Skeletal muscle satellite cell (primary cell): ENCODE results near the gene KLK11.

Source experiments
- H3K27me3 ChIP-seq: 2 replicates; pipeline ENCODE4 v1.7.0; 2013; ENCODE audit warnings: low read length; ENCODE audit not compliant: control insufficient read depth, insufficient read depth
- H3K36me3 ChIP-seq: 2 replicates; pipeline ENCODE4 v1.7.0; 2013; ENCODE audit warnings: mild to moderate bottlenecking, control low read depth, low read length; ENCODE audit not compliant: insufficient read depth
- H3K4me1 ChIP-seq: 2 replicates; pipeline ENCODE4 v1.7.0; 2013; ENCODE audit warnings: low read length; ENCODE audit not compliant: control insufficient read depth, insufficient read depth
- H3K4me2 ChIP-seq: 2 replicates; pipeline ENCODE4 v1.7.0; 2013; ENCODE audit warnings: mild to moderate bottlenecking, low read length
- H3K4me3 ChIP-seq: 2 replicates; pipeline ENCODE4 v1.7.0; 2013; ENCODE audit warnings: low read length
- H3K9ac ChIP-seq: 2 replicates; pipeline ENCODE4 v1.7.0; 2013; ENCODE audit warnings: mild to moderate bottlenecking, low read depth, low read length, moderate library complexity
- H3K9me3 ChIP-seq: replicated peaks from 2 replicates; pipeline ENCODE4 v1.7.0; 2013; ENCODE audit warnings: mild to moderate bottlenecking, control low read depth, low read length

Gene KLK11

DNA sequence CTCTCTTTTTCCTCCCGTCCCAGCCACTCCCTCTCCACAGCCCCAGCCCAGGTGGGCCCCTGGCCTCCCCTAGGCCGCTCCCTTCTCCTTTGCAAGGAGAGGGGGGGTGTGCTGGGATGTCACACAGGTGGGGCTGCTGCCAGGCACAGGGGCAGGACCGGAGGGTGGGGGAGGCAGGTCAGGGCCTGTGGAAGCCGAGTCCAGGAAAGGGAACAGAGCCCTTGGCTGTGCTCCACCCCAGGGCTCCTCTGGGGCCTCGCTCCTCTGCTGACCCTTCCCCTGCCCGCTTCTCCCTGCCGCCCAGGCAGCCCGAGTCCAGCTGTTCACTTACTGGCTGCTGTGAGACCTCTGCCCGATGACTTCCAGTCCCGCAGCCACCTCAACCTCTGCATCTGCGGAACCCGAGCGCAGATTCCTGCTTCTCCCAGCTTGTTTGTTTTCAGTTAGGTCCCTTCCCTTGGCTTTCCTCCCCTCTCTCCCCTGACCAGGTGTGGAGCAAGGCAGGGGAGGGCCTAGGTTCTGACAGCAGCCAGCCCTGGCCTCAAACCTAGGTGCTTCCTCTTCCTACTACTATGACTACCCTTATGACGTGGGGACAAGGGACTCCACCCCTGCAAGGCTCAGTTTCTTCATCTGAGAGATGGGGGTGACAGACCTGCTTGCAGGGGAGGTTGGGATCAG, 850 bp upstream of the KLK11 start:
- H3K9me3 ChIP-seq: no peaks in the 10 kb centered on the region
- no peak overlapping the region for H3K4me2 ChIP-seq
- no peaks in the 10 kb centered on the region for H3K4me1 ChIP-seq
- no peaks in the 10 kb centered on the region for H3K27me3 ChIP-seq
- no peaks in the 10 kb centered on the region for H3K36me3 ChIP-seq
- H3K4me3 ChIP-seq: no peak overlapping the region
- H3K9ac ChIP-seq: no peak overlapping the region

DNA sequence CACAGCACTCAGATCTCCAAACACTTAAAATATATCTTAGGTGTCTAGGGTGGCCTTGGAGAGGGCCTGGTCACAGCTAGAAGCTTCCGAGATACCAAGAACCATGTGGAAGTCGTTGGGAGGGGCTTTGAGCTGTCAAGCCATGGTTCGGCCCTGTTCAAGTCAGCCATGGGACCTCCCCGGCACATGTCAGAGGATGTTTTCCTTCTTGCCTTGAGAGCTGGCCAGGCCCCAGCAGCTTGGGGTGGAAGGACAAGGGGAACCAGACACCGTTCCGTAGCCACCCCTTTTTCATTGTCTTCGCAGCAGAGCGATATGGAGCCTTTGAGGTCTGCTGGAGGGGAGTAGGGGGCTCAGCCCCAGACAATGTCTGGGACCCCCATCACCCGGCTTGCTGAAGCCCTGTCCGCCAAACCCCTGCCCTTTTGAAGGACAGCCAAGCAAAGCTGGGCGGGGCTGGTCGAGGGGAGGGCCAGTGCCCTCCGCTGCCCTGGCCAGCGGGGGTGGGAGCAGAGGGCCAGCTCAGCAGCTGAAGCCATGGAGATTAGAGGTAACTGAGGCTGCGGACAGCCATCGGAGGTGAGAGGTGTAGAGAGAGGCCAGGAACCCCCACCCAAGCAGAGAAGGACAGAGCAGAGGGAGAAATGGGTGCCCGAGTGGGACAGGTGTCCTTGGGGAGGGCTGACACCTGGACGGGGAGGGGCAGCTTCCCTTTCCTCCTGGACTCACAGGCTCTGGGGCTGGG, 435 bp downstream of the KLK11 start:
- H3K4me2 ChIP-seq: no peak overlapping the region
- no peaks in the 10 kb centered on the region for H3K9me3 ChIP-seq
- no peak overlapping the region for H3K9ac ChIP-seq
- no peak overlapping the region for H3K4me3 ChIP-seq
- H3K4me1 ChIP-seq: no peaks in the 10 kb centered on the region
- no peaks in the 10 kb centered on the region for H3K36me3 ChIP-seq
- H3K27me3 ChIP-seq: no peaks in the 10 kb centered on the region

DNA sequence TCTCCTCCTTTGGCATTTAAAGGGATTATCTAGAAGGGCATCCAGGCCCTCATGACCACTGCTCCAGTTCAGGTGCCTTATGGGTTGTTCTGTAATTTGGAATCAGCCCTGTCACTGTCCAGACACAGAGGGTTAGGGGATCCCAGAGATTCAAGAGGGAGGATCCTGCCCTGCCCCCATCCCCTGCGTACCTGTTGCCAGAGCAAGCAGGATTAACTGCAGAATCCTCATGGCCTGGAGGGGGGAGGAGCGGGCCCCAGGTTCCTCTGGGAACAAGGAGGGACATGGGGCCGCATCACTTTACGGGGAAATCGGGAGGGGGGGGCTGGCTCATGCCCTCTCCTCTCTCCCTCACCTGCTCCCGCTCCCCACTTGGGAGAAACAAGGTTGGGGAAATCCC, 1.0 kb downstream of the KLK11 start:
- Histone ChIP-seq H3K36me3 (no peaks in the 10 kb centered on the region), H3K4me2 (no peak overlapping the region), H3K27me3 (no peaks in the 10 kb centered on the region), H3K4me1 (no peaks in the 10 kb centered on the region), H3K9ac (no peak overlapping the region), H3K9me3 (no peaks in the 10 kb centered on the region), H3K4me3 (no peak overlapping the region)

DNA sequence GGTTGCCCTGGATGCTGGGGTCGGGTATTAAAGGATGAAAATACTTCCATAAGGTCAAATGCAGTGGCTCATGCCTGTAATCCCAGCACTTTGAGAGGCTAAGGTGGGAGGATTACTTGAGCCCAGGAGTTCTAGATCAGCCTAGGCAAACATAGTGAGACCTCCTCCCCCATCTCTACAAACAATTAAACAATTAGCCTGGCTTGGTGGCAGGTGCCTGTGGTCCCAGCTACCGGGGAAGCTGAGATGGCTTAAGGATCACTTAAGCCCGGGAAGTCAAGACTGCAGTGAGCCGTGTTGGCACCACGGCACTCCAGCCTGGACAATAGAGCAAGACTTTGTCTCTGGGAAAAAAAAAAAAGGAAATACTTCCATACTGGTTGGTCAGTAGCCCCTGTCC, 1.5 kb downstream of the KLK11 start:
- Histone ChIP-seq H3K9me3 (no peaks in the 10 kb centered on the region), H3K9ac (no peak overlapping the region), H3K4me2 (no peak overlapping the region), H3K27me3 (peaks cover 5% of the 10 kb centered on the region), H3K4me1 (no peaks in the 10 kb centered on the region), H3K36me3 (no peaks in the 10 kb centered on the region), H3K4me3 (no peak overlapping the region)

DNA sequence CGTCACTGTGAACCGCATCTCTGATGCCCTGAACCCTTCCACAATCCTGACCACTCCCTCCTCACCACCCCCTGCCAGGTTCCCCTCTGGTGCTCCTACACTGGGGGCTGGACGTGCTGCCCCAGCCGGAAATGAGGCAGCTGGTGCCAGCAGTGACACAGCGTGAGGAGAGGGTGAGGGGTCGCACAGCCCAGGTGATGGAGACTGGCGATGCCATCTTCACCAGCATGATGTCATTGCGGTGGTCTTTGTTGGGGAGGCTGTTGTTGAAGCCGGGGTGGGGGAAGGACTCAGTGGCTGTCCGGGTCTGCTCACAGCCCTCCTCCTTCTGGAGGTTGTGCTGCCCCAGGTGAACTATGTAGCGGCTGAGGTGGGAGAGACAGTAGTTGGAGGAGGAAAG, 2.5 kb downstream of the KLK11 start:
- peaks cover 12% of the 10 kb centered on the region for H3K27me3 ChIP-seq
- H3K36me3 ChIP-seq: no peaks in the 10 kb centered on the region
- no peaks in the 10 kb centered on the region for H3K4me1 ChIP-seq
- no peaks in the 10 kb centered on the region for H3K9me3 ChIP-seq
- no peak overlapping the region for H3K4me3 ChIP-seq
- H3K9ac ChIP-seq: no peak overlapping the region
- no peak overlapping the region for H3K4me2 ChIP-seq

DNA sequence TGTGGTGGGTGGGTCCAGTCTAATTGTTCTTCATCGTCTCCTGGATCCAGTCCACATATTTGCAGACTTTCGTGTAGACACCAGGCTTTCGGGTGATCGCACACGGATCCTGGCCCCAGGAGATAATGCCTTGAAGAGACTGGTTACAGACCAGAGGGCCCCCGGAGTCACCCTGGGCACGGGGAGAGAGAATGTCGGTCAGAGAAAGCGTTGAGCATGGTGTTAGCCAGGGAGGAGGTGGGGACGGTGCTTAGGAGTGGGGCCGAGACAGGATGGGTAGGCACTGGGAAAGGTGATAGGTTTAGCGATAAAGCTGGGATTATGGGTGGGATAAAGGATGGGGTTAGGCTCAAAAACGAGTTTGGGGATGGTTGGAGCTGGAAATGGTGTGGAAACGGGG, 3.9 kb downstream of the KLK11 start:
- Histone ChIP-seq H3K27me3 (peaks cover 15% of the 10 kb centered on the region), H3K9me3 (no peaks in the 10 kb centered on the region), H3K36me3 (no peaks in the 10 kb centered on the region), H3K9ac (no peak overlapping the region), H3K4me1 (no peaks in the 10 kb centered on the region), H3K4me2 (no peak overlapping the region), H3K4me3 (no peak overlapping the region)

DNA sequence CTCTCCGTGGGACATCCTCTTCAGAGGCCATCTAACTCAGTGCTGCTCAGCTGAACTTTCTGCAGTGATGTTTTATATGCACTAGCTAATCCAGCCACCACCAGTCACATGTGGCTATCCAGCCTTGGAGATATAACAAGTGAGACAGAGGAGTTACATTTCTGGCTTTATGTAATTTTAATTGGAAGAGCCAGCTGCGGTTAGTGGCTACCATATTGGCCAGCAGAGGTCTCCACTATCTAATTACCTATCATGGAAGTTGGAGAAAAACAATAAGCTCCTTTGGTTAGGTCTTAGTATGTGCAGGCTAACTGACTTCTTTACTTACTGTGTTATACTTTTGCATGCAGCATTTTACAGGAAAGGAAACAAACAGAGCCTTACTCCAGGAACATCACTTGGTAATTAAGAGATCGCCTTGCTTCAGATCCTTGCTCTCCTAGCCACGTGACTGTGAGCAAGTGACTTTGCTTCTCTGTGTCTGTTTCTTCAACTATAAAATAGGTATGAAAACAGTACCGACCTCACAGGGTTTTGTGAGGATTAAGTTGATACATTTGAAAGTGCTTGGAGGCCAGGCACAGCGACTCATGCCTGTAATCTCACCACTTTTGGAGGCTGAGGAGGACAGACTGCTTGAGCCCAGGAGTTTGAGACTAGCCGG, 5.3 kb downstream of the KLK11 start:
- H3K4me1 ChIP-seq: peaks cover 3% of the 10 kb centered on the region
- no peak overlapping the region for H3K9ac ChIP-seq
- no peaks in the 10 kb centered on the region for H3K36me3 ChIP-seq
- peaks cover 15% of the 10 kb centered on the region for H3K27me3 ChIP-seq
- no peak overlapping the region for H3K4me3 ChIP-seq
- no peak overlapping the region for H3K4me2 ChIP-seq
- H3K9me3 ChIP-seq: no peaks in the 10 kb centered on the region

DNA sequence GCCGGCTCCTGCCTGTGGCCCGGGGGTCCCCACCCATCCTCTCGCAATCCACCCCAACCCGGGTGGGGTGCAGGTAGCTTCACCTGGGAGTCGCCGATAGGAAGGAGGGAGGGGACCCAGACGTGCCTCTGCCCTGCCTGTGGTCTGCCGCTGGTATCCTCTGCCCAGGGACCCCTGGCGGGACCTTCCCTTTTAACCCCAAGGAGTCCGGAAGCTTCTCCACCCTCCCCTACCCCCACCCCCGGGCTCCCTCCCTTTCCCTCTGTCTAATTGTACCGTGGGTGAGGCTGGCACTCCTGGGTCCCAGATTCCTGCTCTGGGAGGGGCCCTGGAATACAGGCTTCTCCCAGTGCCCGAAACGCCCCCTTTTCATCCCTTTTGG, 6.9 kb downstream of the KLK11 start, which contains the start of gene KLK10:
Gene KLK10, minus strand, starts transcription at position 166 of the 382 bp plus-strand sequence. CDS start 579 bp downstream, outside the sequence.
- H3K9me3 ChIP-seq: peaks cover 2% of the 10 kb centered on the region
- no peak within 1 kb of the TSS for H3K9ac ChIP-seq
- H3K4me3 ChIP-seq: no peak within 1 kb of the TSS
- peaks cover 3% of the 10 kb centered on the region for H3K4me1 ChIP-seq
- H3K36me3 ChIP-seq: no peaks in the 10 kb centered on the region
- H3K4me2 ChIP-seq: no peak within 1 kb of the TSS
- H3K27me3 ChIP-seq: peaks cover 15% of the 10 kb centered on the region

DNA sequence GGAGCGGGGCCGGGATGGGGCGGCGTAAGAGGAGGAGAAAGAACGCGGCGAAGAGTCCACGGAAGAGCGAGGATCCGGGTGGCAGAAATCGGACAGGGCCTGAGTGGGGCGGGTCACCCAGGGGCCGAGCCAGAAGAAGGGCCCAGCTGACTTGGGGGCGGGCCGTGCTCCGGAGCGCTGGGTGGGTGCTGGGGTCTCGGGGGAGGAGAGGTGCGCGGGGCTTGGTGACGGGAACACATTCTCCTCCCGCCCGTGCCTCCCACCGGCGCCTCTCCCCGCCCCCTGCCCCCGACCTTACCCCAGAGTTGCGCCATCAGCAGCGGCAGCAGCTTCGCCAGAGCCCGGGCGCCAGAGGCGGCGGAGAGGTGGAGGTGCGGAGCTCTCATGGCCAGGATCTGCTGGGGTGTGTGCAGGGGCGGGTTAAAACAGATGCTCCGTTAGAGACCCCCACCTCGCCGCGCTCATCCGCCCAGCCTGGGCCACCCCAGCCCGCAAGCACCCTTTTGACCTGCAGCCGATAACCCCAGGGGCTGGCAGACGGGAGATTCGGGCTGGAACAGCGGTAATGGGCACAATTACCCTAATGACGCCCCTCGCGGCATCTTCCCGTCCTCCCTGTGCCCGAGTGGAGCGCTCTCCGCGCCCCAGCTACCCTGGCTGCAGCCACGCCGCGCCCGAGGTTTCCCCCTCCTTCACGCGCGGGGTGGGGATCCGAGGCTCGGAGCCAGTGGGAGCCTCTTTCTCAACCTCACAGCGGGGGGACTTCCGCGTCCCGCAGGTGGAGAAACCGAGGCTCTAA, 7.5 kb downstream of the KLK11 start:
- Histone ChIP-seq H3K4me2 (no peak overlapping the region), H3K4me1 (peaks cover 3% of the 10 kb centered on the region), H3K36me3 (no peaks in the 10 kb centered on the region), H3K9ac (no peak overlapping the region), H3K9me3 (peaks cover 4% of the 10 kb centered on the region), H3K4me3 (no peak overlapping the region), H3K27me3 (peaks cover 15% of the 10 kb centered on the region)

DNA sequence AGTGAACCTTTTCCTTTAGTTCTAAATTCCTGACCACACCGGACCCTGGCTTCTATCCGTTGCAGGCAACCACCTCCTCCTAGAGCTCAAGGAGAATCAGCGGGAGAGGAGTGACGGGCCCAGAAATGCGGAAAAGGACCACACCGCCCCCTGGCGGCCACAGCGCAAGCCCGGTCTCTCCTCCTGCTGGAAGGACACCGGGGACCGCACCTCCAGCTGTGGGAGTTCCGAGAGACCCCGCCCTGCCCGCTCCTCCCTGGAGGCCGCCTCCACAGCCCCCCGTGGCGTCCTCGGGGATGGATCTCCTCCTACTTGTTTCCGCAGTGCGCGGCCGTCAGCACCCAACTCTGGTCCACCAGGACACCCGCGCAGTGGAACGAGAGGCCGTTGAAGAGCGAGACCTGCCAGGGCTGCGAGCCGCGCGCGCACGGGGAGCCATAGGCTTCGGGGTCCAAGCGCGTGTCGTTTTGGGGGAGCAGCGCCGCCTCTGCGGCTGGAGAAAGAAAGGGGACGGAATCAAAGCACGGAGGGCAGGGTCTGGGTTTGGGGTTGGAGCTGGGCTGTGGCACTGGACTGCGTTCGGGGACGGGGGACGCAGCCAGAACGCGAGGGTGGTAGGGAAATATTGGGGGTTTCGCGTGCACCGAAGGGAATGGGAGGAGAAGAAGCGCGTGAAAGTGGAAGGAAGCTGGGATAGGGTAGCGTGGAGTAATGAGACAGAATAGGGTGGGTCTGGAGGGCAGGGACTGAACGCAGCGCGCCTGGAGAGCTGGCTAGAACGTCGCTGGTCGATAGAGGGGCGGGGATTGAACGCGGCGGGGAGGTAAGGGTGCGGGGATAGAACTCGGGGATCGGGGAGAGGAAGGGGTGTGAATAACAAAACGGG, 9.4 kb downstream of the KLK11 start:
- Histone ChIP-seq H3K4me2 (no peak overlapping the region), H3K4me3 (no peak overlapping the region), H3K9ac (no peak overlapping the region), H3K36me3 (no peaks in the 10 kb centered on the region), H3K9me3 (peaks cover 8% of the 10 kb centered on the region), H3K27me3 (peaks cover 15% of the 10 kb centered on the region), H3K4me1 (peaks cover 3% of the 10 kb centered on the region)
